ENCODE data around the gene TASOR.
"Not testable (repeated sequence)": the region's sequence is repeated elsewhere in the genome, so short reads cannot be mapped to it uniquely, and the experiment has no call there.

Gene TASOR

GRCh38 chr3:56683122-56683817 is at the start of gene TASOR:
TASOR (minus strand) TSS chr3:56683265; CDS start chr3:56683006, 259 bp downstream.
- no peak for TF ChIP-seq JUND (IDR thresholded peaks at IDR 0.05; ENCODE audit: low read depth)
- in situ Hi-C loops (cut with HindIII; ENCODE audit: low pct_unique_long_range_greater_than_20kb, low sequenced_read_pairs), result no loop called here
- DNase-seq (ENCODE audit: low read depth in 1 of 2, low spot score in 1 of 2), result peak; percentile 85 to 88

DNA sequence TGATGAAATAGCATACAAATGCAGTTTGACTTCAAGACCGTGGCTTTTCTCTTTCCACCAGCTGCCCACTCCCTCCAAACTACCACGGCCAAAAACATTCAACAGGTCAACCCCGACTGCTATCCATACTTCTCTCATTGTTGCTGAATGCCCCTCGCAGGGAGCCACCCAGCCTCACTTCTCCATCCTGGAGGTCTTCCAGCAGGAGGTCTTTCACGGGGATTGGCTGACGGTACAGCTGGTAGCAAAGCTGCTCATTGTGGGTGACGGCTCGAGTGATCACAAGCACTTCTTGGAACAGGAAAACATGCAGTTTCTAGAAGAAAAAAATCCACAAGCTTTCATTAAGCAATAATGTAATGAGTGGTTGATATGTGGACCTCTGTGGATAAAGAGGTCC is 49.0 kb upstream of the TASOR start:
- no peak for DNase-seq (ENCODE audit: low read depth in 1 of 2, low spot score in 1 of 2)
- in situ Hi-C loops (cut with HindIII; ENCODE audit: low pct_unique_long_range_greater_than_20kb, low sequenced_read_pairs), result no loop called here
- no peak for TF ChIP-seq JUND (IDR thresholded peaks at IDR 0.05; ENCODE audit: low read depth)

DNA sequence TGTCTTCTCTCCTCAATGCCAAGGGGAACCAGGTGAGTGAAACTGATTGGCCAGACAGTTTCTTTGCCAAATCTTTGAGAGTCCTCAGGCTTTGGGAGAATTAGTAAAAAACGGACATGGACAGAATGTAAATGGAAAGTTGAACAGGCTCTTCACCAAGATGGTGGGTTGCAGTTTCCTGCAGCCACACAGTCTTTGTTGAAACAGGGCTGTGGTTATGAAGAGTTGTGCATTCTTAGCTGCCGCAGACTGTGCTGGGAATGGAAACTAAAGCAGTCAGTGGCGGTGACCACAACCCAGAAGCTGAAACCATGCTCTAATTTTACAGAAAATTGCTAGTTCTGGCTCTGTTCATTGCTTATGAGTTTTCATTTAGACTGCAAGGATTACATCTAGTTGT is 42.1 kb upstream of the TASOR start:
- no peak for TF ChIP-seq JUND (IDR thresholded peaks at IDR 0.05; ENCODE audit: low read depth)
- no peak for DNase-seq (ENCODE audit: low read depth in 1 of 2, low spot score in 1 of 2)
- in situ Hi-C loops (cut with HindIII; ENCODE audit: low pct_unique_long_range_greater_than_20kb, low sequenced_read_pairs), result no loop called here

- in situ Hi-C loops (cut with HindIII; ENCODE audit: low pct_unique_long_range_greater_than_20kb, low sequenced_read_pairs), result no loop called here
- no peak for DNase-seq (ENCODE audit: low read depth in 1 of 2, low spot score in 1 of 2)
- no peak for TF ChIP-seq JUND (IDR thresholded peaks at IDR 0.05; ENCODE audit: low read depth)
Measured at GRCh38 chr3:56724676-56725075, 41.6 kb upstream of the TASOR start.

GRCh38 chr3:56720849-56721248 is 37.8 kb upstream of the TASOR start:
- TF ChIP-seq JUND (IDR thresholded peaks at IDR 0.05; ENCODE audit: low read depth), result no peak
- no peak for DNase-seq (ENCODE audit: low read depth in 1 of 2, low spot score in 1 of 2)
- in situ Hi-C loops (cut with HindIII; ENCODE audit: low pct_unique_long_range_greater_than_20kb, low sequenced_read_pairs), result no loop called here

DNA sequence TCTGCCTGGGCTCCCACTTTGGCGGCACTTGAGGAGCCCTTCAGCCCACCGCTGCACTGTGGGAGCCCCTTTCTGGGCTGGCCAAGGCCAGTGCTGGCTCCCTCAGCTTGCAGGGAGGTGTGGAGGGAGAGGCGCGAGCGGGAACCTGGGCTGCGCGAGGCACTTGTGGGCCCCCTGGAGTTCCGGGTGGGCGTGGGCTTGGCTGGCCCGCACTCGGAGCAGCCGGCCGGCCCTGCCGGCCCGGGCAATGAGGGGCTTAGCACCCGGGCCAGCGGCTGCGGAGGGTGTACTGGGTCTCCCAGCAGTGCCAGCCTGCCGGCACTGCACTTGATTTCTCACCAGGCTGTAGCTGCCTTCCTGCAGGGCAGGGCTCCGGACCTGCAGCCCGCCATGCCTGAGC is 35.7 kb upstream of the TASOR start:
- in situ Hi-C loops (cut with HindIII; ENCODE audit: low pct_unique_long_range_greater_than_20kb, low sequenced_read_pairs); DNase-seq (ENCODE audit: low read depth in 1 of 2, low spot score in 1 of 2): not testable (repeated sequence)

DNA sequence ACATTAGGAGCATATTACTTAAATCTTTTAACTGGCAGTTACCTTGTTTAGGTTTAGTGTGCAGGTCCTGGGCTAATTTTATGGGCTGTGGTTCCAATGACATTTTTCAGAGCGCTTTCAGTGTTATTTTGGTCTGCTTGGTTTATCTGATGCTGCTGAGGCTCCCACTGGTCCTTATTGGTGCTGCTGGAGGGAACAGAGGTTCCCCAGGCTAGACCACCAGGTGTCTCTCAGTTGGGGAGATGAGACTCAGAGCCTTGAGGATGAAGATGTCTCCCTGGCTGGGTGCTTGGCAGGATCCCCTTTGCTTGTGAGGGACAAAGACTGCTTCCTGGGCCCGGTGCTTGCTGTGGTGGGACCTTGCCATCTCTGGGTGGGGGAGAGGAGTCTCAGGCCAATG is 28.3 kb upstream of the TASOR start:
- in situ Hi-C loops (cut with HindIII; ENCODE audit: low pct_unique_long_range_greater_than_20kb, low sequenced_read_pairs), result no loop called here
- TF ChIP-seq JUND (IDR thresholded peaks at IDR 0.05; ENCODE audit: low read depth), result no peak
- no peak for DNase-seq (ENCODE audit: low read depth in 1 of 2, low spot score in 1 of 2)

- in situ Hi-C loops (cut with HindIII; ENCODE audit: low pct_unique_long_range_greater_than_20kb, low sequenced_read_pairs); DNase-seq (ENCODE audit: low read depth in 1 of 2, low spot score in 1 of 2): not testable (repeated sequence)
Measured at GRCh38 chr3:56707412-56707811, 24.3 kb upstream of the TASOR start.

DNA sequence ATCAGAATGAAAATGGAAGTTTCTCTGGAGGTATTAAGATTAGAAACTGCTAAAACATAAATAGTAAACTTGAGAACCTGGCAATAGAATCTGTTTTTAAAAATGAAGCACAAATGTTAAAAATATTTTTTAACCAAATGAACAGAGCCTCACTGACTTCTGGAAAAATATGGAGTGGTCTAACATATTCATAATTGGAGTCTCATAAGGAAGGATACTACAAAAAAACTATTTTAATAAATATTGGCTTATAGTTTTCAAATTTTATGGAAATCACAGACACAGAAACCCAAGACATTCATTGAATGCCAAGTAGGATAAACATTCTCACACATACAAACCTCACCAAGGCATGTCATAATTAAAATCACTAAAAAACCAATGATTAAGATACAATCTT is 23.6 kb upstream of the TASOR start:
- no peak for TF ChIP-seq JUND (IDR thresholded peaks at IDR 0.05; ENCODE audit: low read depth)
- DNase-seq (ENCODE audit: low read depth in 1 of 2, low spot score in 1 of 2), result no peak
- in situ Hi-C loops (cut with HindIII; ENCODE audit: low pct_unique_long_range_greater_than_20kb, low sequenced_read_pairs), result no loop called here

DNA sequence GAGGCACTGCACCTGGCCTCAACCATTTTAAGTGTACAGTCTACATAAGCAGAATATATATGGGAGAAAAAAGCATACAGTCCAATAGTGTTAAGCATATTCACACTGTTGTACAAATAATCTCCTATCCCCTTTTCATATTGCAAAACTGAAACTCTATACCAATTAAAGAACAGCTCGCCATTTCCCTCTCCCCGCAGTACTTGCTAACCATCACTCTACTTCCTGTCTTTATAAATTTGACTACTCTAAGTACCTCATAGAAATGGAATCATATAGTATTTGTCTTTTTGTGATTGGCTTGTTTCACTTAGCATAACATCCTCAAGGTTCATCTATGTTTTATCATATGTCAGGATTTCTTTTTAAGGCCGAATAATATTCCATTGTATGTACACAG is 21.6 kb upstream of the TASOR start:
- in situ Hi-C loops (cut with HindIII; ENCODE audit: low pct_unique_long_range_greater_than_20kb, low sequenced_read_pairs), result no loop called here
- DNase-seq (ENCODE audit: low read depth in 1 of 2, low spot score in 1 of 2), result no peak
- no peak for TF ChIP-seq JUND (IDR thresholded peaks at IDR 0.05; ENCODE audit: low read depth)

DNA sequence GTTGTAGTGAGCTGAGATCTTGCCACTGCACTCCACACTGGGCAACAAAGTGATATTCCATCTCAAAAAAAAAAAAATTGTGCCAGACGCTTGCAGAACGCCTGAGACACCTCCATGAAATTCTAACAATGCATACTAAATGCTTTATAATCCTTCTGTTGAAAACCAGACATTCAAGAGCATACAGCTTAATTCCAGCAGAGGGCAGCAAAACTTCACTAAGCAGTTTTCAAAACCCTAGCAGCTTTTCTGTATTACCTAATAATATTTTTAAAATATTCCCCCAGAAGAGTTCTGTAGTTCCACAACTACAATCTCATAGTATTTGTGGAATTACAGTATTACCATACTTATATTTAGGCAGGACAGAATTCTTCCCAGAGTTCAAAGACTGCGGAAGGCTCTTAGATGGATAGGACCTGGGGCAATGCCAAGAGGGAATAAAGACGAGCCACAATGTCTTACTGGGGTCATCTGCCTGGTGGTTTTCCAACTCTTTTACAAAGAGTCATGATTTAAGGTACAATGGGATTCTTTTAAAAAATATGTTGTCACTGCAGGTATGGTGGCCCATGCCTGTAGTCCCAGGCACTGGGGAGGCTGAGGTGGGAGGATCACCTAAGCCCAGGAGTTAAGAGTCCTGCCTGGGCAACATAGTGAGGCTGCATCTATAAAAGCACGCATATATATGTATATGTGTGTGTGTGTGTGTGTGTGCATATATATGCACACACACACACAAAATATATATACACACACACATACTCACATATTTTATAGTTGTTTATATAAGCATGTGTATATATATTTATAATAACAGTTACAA is 19.6 kb upstream of the TASOR start:
- peak in 1 of 2 experiments; percentile 62 for DNase-seq (ENCODE audit: low read depth in 1 of 2, low spot score in 1 of 2)
- in situ Hi-C loops (cut with HindIII; ENCODE audit: low pct_unique_long_range_greater_than_20kb, low sequenced_read_pairs), result no loop called here
- no peak for TF ChIP-seq JUND (IDR thresholded peaks at IDR 0.05; ENCODE audit: low read depth)

DNA sequence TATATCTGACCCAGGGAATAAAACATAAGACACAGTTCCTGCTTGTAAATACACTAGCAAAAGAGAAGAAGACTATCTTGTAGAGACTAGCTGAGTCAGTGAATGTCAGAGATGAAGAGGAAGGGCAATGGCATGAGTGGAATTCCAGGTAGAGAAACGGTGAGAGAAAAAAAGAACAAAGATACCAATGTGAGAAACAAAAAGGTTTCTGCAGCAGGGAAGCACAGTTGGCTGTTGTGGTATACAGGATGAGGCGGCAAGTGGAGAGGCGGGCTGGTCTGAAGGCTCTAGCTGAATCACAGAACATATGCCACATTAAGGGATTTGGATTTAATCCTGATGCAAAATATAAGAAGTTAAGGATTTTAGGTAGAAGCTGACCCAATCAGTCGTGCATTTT is 17.1 kb upstream of the TASOR start:
- in situ Hi-C loops (cut with HindIII; ENCODE audit: low pct_unique_long_range_greater_than_20kb, low sequenced_read_pairs), result no loop called here
- DNase-seq (ENCODE audit: low read depth in 1 of 2, low spot score in 1 of 2), result no peak
- TF ChIP-seq JUND (IDR thresholded peaks at IDR 0.05; ENCODE audit: low read depth), result no peak

GRCh38 chr3:56694867-56695683 is 12.0 kb upstream of the TASOR start:
- TF ChIP-seq JUND (IDR thresholded peaks at IDR 0.05; ENCODE audit: low read depth), result no peak
- DNase-seq (ENCODE audit: low read depth in 1 of 2, low spot score in 1 of 2), result no peak
- in situ Hi-C loops (cut with HindIII; ENCODE audit: low pct_unique_long_range_greater_than_20kb, low sequenced_read_pairs), result no loop called here
